ENCODE results near the gene C5.

DNA sequence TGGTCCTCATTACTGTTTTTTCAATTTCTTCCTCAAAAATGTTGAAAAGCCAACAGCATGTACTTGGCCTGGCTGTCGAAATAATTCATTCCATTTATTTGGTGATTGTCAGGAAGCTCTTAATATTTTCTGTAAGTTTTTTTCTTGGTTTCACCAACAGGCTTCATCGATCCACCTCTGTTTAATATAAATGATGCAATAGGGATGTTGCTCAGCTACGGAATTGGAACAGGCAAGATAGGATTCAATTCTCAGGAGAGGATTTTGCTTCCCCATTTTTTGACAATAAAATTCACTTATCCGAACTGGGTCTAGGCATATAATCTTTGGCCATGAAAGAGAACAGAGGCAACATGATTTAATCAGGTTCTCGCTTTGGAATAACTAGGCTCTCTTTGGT, 30.8 kb downstream of the C5 start:
- TF ChIP-seq, protein P1, sequence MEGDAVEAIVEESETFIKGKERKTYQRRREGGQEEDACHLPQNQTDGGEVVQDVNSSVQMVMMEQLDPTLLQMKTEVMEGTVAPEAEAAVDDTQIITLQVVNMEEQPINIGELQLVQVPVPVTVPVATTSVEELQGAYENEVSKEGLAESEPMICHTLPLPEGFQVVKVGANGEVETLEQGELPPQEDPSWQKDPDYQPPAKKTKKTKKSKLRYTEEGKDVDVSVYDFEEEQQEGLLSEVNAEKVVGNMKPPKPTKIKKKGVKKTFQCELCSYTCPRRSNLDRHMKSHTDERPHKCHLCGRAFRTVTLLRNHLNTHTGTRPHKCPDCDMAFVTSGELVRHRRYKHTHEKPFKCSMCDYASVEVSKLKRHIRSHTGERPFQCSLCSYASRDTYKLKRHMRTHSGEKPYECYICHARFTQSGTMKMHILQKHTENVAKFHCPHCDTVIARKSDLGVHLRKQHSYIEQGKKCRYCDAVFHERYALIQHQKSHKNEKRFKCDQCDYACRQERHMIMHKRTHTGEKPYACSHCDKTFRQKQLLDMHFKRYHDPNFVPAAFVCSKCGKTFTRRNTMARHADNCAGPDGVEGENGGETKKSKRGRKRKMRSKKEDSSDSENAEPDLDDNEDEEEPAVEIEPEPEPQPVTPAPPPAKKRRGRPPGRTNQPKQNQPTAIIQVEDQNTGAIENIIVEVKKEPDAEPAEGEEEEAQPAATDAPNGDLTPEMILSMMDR (IDR thresholded peaks at IDR 0.05), result no peak
- TF ChIP-seq POLR2A (IDR thresholded peaks at IDR 0.05) (no peak), POLR2AphosphoS5 (IDR thresholded peaks at IDR 0.05; ENCODE audit: insufficient read depth in 1 of 2, low read depth in 1 of 2) (no peak)

Measured in vagina (tissue), 2 donors.